ENCODE data around the gene F2RL2.

The F2RL2 gene

DNA sequence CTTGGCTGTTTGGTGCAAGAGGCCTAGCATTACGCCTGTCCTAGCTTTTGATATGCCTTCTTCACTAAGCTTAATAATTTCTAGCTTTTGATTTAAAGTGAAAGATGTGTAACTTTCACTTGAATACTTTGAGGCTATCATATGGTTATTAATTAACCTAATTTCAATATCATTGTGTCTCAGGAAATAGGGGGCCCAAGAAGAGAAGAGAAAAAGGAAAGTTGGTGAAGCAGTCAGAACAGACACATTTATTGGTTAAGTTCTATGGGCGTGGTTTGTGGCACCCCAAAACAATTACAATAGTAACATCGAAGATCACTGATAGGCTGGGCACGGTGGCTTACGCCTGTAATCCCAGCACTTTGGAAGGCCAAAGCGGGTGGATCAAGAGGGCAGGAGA lies 40.9 kb upstream of the F2RL2 start:
- in situ Hi-C loops (cut with HindIII; ENCODE audit: low pct_ligation_motif_present, low sequenced_read_pairs), result no loop called here
- TF ChIP-seq, protein P1, sequence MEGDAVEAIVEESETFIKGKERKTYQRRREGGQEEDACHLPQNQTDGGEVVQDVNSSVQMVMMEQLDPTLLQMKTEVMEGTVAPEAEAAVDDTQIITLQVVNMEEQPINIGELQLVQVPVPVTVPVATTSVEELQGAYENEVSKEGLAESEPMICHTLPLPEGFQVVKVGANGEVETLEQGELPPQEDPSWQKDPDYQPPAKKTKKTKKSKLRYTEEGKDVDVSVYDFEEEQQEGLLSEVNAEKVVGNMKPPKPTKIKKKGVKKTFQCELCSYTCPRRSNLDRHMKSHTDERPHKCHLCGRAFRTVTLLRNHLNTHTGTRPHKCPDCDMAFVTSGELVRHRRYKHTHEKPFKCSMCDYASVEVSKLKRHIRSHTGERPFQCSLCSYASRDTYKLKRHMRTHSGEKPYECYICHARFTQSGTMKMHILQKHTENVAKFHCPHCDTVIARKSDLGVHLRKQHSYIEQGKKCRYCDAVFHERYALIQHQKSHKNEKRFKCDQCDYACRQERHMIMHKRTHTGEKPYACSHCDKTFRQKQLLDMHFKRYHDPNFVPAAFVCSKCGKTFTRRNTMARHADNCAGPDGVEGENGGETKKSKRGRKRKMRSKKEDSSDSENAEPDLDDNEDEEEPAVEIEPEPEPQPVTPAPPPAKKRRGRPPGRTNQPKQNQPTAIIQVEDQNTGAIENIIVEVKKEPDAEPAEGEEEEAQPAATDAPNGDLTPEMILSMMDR (IDR thresholded peaks at IDR 0.05; ENCODE audit: low read depth, low read length, missing control alignments), result no peak
- H3K36me3 ChIP-seq (replicated peaks), result no peaks in the 10 kb centered on the region

DNA sequence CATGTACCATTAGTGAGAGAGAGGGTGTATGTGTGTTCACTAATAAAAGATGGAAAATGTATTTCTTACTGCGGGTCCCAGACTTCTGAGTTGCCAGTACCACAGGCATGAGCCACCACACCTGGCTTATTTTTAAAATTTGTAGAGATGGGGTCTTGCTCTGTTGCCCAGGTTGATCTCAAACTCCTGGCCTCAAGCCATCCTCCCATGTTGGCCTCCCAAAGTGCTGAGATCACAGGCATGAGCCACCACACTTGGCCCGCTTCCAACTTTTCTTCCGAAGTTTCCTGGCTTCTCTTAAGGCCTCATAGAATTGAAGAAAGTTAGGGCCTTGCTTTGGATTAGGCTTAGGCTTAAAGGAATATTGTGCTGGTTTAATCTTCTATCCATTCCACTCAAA lies 40.4 kb upstream of the F2RL2 start:
- H3K36me3 ChIP-seq (replicated peaks), result no peaks in the 10 kb centered on the region

More for the DNA sequence above, 40.9 kb upstream of the F2RL2 start:
- no peak for DNase-seq
- no peak overlapping the region for H3K4me3 ChIP-seq (ENCODE audit: low read depth, low read length)
- H3K27ac ChIP-seq, result no peak overlapping the region
- H3K27me3 ChIP-seq (replicated peaks), result no peaks in the 10 kb centered on the region

DNA sequence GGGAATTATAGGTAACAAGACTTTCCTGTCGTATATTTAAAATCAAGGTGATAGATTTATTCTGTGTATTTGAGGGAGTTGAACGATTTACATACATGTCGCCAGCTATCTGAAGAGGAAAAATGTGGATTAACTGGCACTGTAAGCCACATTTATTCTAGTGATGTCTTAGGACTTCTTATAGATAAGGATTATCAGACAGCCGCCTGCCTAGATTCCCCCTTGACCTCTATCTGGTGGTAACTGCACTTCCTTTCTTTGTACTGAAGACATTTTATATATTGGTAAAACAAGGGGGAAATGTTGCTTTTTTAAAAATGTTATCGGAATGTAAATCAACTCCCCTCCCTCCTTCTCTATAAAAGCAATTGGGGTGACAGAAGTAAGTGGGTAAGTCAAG lies 39.3 kb upstream of the F2RL2 start:
- Histone ChIP-seq H3K27ac (no peak overlapping the region), H3K27me3 (replicated peaks) (no peaks in the 10 kb centered on the region), H3K36me3 (replicated peaks) (no peaks in the 10 kb centered on the region), H3K4me3 (ENCODE audit: low read depth, low read length) (no peak overlapping the region)
- in situ Hi-C loops (cut with HindIII; ENCODE audit: low pct_ligation_motif_present, low sequenced_read_pairs), result no loop called here
- TF ChIP-seq, protein P1 (IDR thresholded peaks at IDR 0.05; ENCODE audit: low read depth, low read length, missing control alignments), result no peak
- no peak for DNase-seq

More for the DNA sequence above, 40.4 kb upstream of the F2RL2 start:
- Histone ChIP-seq H3K27me3 (replicated peaks) (no peaks in the 10 kb centered on the region), H3K27ac (no peak overlapping the region), H3K4me3 (ENCODE audit: low read depth, low read length) (no peak overlapping the region)
- no peak for DNase-seq
- TF ChIP-seq, protein P1 (IDR thresholded peaks at IDR 0.05; ENCODE audit: low read depth, low read length, missing control alignments), result no peak
- in situ Hi-C loops (cut with HindIII; ENCODE audit: low pct_ligation_motif_present, low sequenced_read_pairs), result no loop called here

DNA sequence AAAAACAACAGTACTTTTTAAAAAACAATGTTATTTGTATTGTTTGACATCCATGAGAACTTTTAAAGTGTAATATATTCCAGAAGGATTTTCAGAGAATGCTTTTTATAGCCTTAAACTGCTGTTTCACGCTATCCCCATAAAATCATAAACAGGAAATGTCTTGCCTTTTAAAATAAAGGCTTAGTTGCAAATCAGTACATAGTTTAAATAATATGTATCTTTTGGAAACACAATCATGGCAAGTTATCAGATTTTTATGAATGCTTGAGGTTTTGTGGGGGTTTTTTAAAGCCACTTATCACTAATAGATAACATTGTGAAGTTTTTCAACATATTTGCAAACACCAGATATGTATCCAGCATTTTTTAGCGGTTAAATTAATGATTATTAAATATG lies 37.2 kb upstream of the F2RL2 start:
- Histone ChIP-seq H3K4me3 (ENCODE audit: low read depth, low read length) (no peak overlapping the region), H3K27me3 (replicated peaks) (no peaks in the 10 kb centered on the region), H3K27ac (no peak overlapping the region), H3K36me3 (replicated peaks) (no peaks in the 10 kb centered on the region)
- in situ Hi-C loops (cut with HindIII; ENCODE audit: low pct_ligation_motif_present, low sequenced_read_pairs), result no loop called here
- DNase-seq, result no peak
- TF ChIP-seq, protein P1 (IDR thresholded peaks at IDR 0.05; ENCODE audit: low read depth, low read length, missing control alignments), result no peak

DNA sequence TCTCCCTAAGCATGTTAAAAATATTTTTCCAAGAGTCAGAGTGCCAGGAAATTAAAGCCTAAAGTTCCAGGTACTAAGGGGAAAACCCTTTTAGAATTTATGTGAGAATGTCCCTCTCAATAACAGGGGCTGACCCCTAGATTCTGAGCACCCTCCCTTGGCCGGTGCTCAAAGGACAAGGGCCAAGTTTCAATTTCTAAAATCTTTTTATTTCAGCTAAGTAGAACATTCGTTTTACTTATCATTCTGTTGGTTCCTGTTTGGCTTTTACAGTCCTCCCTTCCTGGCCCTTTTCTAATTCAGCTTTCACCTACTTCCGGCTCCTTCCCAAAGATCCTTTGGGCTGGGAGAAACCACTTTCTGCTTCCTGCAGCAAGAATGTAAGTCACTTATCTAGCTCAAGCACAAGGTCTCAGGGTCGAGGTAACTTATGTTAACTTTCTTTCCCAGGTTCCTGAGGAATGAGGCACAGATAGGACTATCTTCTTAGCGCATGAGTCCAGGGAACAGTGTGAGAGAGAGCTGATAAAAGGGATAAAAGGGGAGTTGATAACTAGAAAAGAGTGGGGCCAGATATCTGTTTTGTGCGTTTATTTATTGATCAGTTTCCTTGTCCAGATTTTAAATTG lies 34.6 kb upstream of the F2RL2 start:
- DNase-seq, result no peak
- TF ChIP-seq, protein P1 (IDR thresholded peaks at IDR 0.05; ENCODE audit: low read depth, low read length, missing control alignments), result no peak
- in situ Hi-C loops (cut with HindIII; ENCODE audit: low pct_ligation_motif_present, low sequenced_read_pairs), result no loop called here
- Histone ChIP-seq H3K27me3 (replicated peaks) (no peaks in the 10 kb centered on the region), H3K36me3 (replicated peaks) (no peaks in the 10 kb centered on the region), H3K27ac (no peak overlapping the region), H3K4me3 (ENCODE audit: low read depth, low read length) (no peak overlapping the region)

DNA sequence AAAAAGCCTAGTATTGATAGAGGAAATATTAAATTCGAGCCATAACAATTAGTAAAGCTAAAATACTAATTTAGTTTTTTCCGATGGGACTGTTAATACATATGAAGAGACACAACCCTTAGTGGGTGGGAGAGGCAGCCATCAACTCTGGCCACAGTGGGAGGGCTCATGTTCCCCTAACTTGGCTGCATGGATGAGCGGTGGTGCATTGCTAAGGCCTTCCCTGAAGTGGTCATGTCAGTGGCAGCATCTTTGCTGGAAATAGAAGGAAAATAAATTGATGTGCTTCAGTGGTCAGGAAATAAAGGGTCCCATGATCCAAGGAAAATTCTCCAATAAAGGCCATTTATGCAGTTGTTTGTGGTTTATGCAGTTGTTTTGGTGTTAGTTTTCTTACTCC lies 33.9 kb upstream of the F2RL2 start:
- no peak for DNase-seq
- Histone ChIP-seq H3K4me3 (ENCODE audit: low read depth, low read length) (no peak overlapping the region), H3K27ac (no peak overlapping the region), H3K27me3 (replicated peaks) (no peaks in the 10 kb centered on the region), H3K36me3 (replicated peaks) (no peaks in the 10 kb centered on the region)
- TF ChIP-seq, protein P1 (IDR thresholded peaks at IDR 0.05; ENCODE audit: low read depth, low read length, missing control alignments), result no peak
- in situ Hi-C loops (cut with HindIII; ENCODE audit: low pct_ligation_motif_present, low sequenced_read_pairs), result no loop called here
